IMR-90 (cell line): ENCODE measurements around the gene COL4A2. TPM values are rescaled to one million over a fixed set of nuclear protein-coding genes. Genes with fewer than 3 reads are reported as not detected.

ENCODE experiments used
- ATAC-seq: fragments of 200-7000 bp; cut with Tn5 transposase; 2 replicates; pipeline ENCODE4 v1.9.1; 2020; ENCODE audit warnings: low read depth, mild to moderate bottlenecking, moderate library complexity
- BruUV-seq: library from RNA; stranded (reverse); fragments of 400-500 nt; replicated peaks from 2 replicates; lab custom pipeline; 2021; lab: Mats Ljungman, UMichigan
- CTCF ChIA-PET: fragments of 300-600 bp; formaldehyde crosslinking; extraction: SDS; loops from one replicate; lab custom pipeline; 2021; ENCODE audit warnings: antibody characterized with exemption; lab: Yijun Ruan, JAX
- POLR2A ChIA-PET: fragments of 300-600 bp; sonication (Branson Sonifier 250); formaldehyde crosslinking; loops from one replicate; lab custom pipeline; 2022; ENCODE audit warnings: antibody characterized with exemption; ENCODE audit not compliant: unreplicated experiment; lab: Charles Lee
- DNase-seq: peaks from one replicate; pipeline ENCODE4 v3.0.0; 2013
- H2AFZ ChIP-seq: replicated peaks from 2 replicates; pipeline ENCODE3; 2013; ENCODE audit warnings: low read length, mild to moderate bottlenecking; ENCODE audit not compliant: poor library complexity
- H2AK5ac ChIP-seq: 2 replicates; pipeline ENCODE4 v1.6.1; 2013; ENCODE audit warnings: low read depth, low read length, inconsistent platforms
- H2AK9ac ChIP-seq: replicated peaks from 2 replicates; pipeline ENCODE3; 2013; ENCODE audit warnings: mild to moderate bottlenecking, low read depth, low read length, moderate library complexity; ENCODE audit not compliant: poor library complexity
- H2BK120ac ChIP-seq: 2 replicates; pipeline ENCODE4 v1.6.1; 2013; ENCODE audit warnings: low read depth, low read length, inconsistent platforms
- H2BK15ac ChIP-seq: 3 replicates; pipeline ENCODE4 v1.6.1; 2013; ENCODE audit warnings: low read depth, low read length, inconsistent platforms
- H2BK20ac ChIP-seq: 2 replicates; pipeline ENCODE4 v1.6.1; 2013; ENCODE audit warnings: low read depth, mild to moderate bottlenecking, inconsistent platforms, low read length, moderate library complexity
- H2BK5ac ChIP-seq: 2 replicates; pipeline ENCODE4 v1.6.1; 2013; ENCODE audit warnings: mild to moderate bottlenecking, low read depth, low read length, inconsistent platforms; ENCODE audit not compliant: poor library complexity, severe bottlenecking
- H3K14ac ChIP-seq: replicated peaks from 2 replicates; pipeline ENCODE4 v1.6.1; 2013; ENCODE audit warnings: low read depth, low read length, inconsistent platforms
- H3K18ac ChIP-seq: 2 replicates; pipeline ENCODE4 v1.6.1; 2013; ENCODE audit warnings: low read depth, low read length, control low read depth
- H3K23ac ChIP-seq: 2 replicates; pipeline ENCODE4 v1.6.1; 2013; ENCODE audit warnings: low read depth, low read length, inconsistent platforms
- H3K27ac ChIP-seq: 2 replicates; pipeline ENCODE4 v1.5.1; 2013; ENCODE audit warnings: mild to moderate bottlenecking, control low read depth, low read length; ENCODE audit not compliant: insufficient read depth
- H3K27me3 ChIP-seq: 2 replicates; pipeline ENCODE4 v1.6.1; 2013; ENCODE audit warnings: low read length; ENCODE audit not compliant: control insufficient read depth, insufficient read depth
- H3K36me3 ChIP-seq: 2 replicates; pipeline ENCODE4 v1.6.1; 2013; ENCODE audit warnings: low read length, mixed read lengths; ENCODE audit not compliant: control insufficient read depth, insufficient read depth
- H3K4ac ChIP-seq: 2 replicates; pipeline ENCODE4 v1.6.1; 2013; ENCODE audit warnings: low read depth, low read length, inconsistent platforms
- H3K4me1 ChIP-seq: 2 replicates; pipeline ENCODE4 v1.6.1; 2013; ENCODE audit warnings: low read length, mixed read lengths; ENCODE audit not compliant: control insufficient read depth, insufficient read depth
- H3K4me2 ChIP-seq: 2 replicates; pipeline ENCODE4 v1.6.1; 2013; ENCODE audit warnings: low read depth, mild to moderate bottlenecking, control low read depth, low read length, moderate library complexity
- H3K4me3 ChIP-seq: 2 replicates; pipeline ENCODE4 v1.5.1; 2013; ENCODE audit warnings: low read depth, mild to moderate bottlenecking, control low read depth, low read length, moderate library complexity; ENCODE audit not compliant: insufficient read depth
- H3K56ac ChIP-seq: 2 replicates; pipeline ENCODE4 v1.6.1; 2013; ENCODE audit warnings: low read length, inconsistent platforms; ENCODE audit not compliant: insufficient read depth; ENCODE audit errors: extremely low read depth
- H3K79me1 ChIP-seq, 2 experiments: 2 replicates each; pipeline ENCODE4 v1.6.1; 2013; ENCODE audit warnings: low read length in 2 of 2, inconsistent platforms in 1 of 2, low read depth in 1 of 2
- H3K9ac ChIP-seq: 2 replicates; pipeline ENCODE4 v1.6.1; 2013; ENCODE audit warnings: low read depth, low read length, control low read depth
- H3K9me1 ChIP-seq: 2 replicates; pipeline ENCODE4 v1.6.1; 2013; ENCODE audit warnings: low read length, inconsistent platforms; ENCODE audit not compliant: insufficient read depth
- H3K9me3 ChIP-seq: 2 replicates; pipeline ENCODE4 v1.6.1; 2013; ENCODE audit warnings: low read length; ENCODE audit not compliant: control insufficient read depth, insufficient read depth
- H4K20me1 ChIP-seq: 2 replicates; pipeline ENCODE4 v1.6.1; 2013; ENCODE audit warnings: low read length, inconsistent platforms; ENCODE audit not compliant: insufficient read depth
- H4K5ac ChIP-seq: 2 replicates; pipeline ENCODE4 v1.6.1; 2013; ENCODE audit warnings: mild to moderate bottlenecking, low read depth, low read length, control low read depth
- H4K8ac ChIP-seq, 2 experiments: 2 replicates each; pipeline ENCODE4 v1.6.1; 2013; ENCODE audit warnings: low read depth in 2 of 2, low read length in 2 of 2, control low read depth in 1 of 2, inconsistent platforms in 1 of 2
- H4K91ac ChIP-seq: 2 replicates; pipeline ENCODE4 v1.6.1; 2013; ENCODE audit warnings: low read depth, low read length, inconsistent platforms; ENCODE audit not compliant: insufficient read depth
- BHLHE40 ChIP-seq: fragments of 150-350 bp; IDR thresholded peaks from 2 replicates; pipeline ENCODE4 v1.6.1; 2016; ENCODE audit warnings: mild to moderate bottlenecking, low read depth, low read length
- CEBPB ChIP-seq: IDR thresholded peaks from 2 replicates; pipeline ENCODE4 v1.6.1; 2012; ENCODE audit warnings: low read depth, low read length, improper control_type of control experiment
- CHD1 ChIP-seq: IDR thresholded peaks from 2 replicates; pipeline ENCODE4 v1.6.1; 2012; ENCODE audit warnings: low read depth, low read length, improper control_type of control experiment
- FOS ChIP-seq: fragments of 150-350 bp; IDR thresholded peaks from 2 replicates; pipeline ENCODE4 v1.6.1; 2016; ENCODE audit warnings: low read depth, low read length
- MAFK ChIP-seq: IDR thresholded peaks from 2 replicates; pipeline ENCODE4 v1.6.1; 2012; ENCODE audit warnings: low read depth, low read length, improper control_type of control experiment
- MAZ ChIP-seq: IDR thresholded peaks from 2 replicates; pipeline ENCODE4 v1.6.1; 2012; ENCODE audit warnings: low read depth, mild to moderate bottlenecking, low read length, improper control_type of control experiment, moderate library complexity, borderline replicate concordance
- MXI1 ChIP-seq: IDR thresholded peaks from 2 replicates; pipeline ENCODE4 v1.6.1; 2012; ENCODE audit warnings: low read depth, mild to moderate bottlenecking, low read length, moderate library complexity, borderline replicate concordance
- NFE2L2 ChIP-seq: fragments of 150-350 bp; IDR thresholded peaks from 2 replicates; pipeline ENCODE4 v1.6.1; 2016; ENCODE audit warnings: low read depth, mild to moderate bottlenecking, low read length
- POLR2A ChIP-seq: IDR thresholded peaks from 2 replicates; pipeline ENCODE4 v1.6.1; 2012; ENCODE audit warnings: mild to moderate bottlenecking, low read depth, low read length
- RAD21 ChIP-seq: IDR thresholded peaks from 2 replicates; pipeline ENCODE4 v1.6.1; 2012; ENCODE audit warnings: low read length, improper control_type of control experiment
- RCOR1 ChIP-seq: IDR thresholded peaks from 2 replicates; pipeline ENCODE4 v1.6.1; 2012; ENCODE audit warnings: mild to moderate bottlenecking, low read length, improper control_type of control experiment; ENCODE audit not compliant: insufficient replicate concordance
- RFX5 ChIP-seq: IDR thresholded peaks from 2 replicates; pipeline ENCODE4 v1.8.0; 2012; ENCODE audit warnings: low read depth, mild to moderate bottlenecking, low read length, moderate library complexity
- SMC3 ChIP-seq: fragments of 150-350 bp; IDR thresholded peaks from 2 replicates; pipeline ENCODE4 v1.6.1; 2016; ENCODE audit warnings: low read depth, mild to moderate bottlenecking, antibody characterized with exemption, low read length, moderate library complexity
- WGBS, 2 experiments: methylation state at CpG; one replicate each; pipeline versions ENCODE4 v1.1.5 to v1.1.7; 2013; ENCODE audit warnings: missing lambda C conversion rate in 2 of 2; ENCODE audit not compliant: insufficient read length in 1 of 2; ENCODE audit errors: extremely low coverage in 2 of 2; 5-methylcytosine and 5-hydroxymethylcytosine counted together
- dilution Hi-C: fragments of 300-500 bp; cut with HindIII; formaldehyde crosslinking; loops from one replicate; pipeline ENCODE4 v1.14.3; 2018; ENCODE audit warnings: low sequenced_read_pairs; ENCODE audit not compliant: unreplicated experiment
- in situ Hi-C: fragments of 300-500 bp; cut with MboI; formaldehyde crosslinking; loops from 3 replicates; pipeline ENCODE4 v1.14.3; 2019; ENCODE audit warnings: low sequenced_read_pairs, inconsistent platforms, mixed read lengths
- intact Hi-C: fragments of 100-400 bp; cut with micrococcal nuclease; formaldehyde crosslinking; loops from 2 replicates; pipeline ENCODE4 v1.10.0; 2022
- polyA plus RNA-seq, 3 experiments: library from polyadenylated mRNA; depleted of rRNA; stranded (reverse); fragments of >200 nt; gene quantifications; 2 replicates each; pipeline ENCODE4 v1.2.3, GENCODE V29; 2012; ENCODE audit warnings: low replicate concordance in 1 of 3
- total RNA-seq: library from RNA; depleted of rRNA; stranded (reverse); fragments of >200 nt; gene quantifications from 2 replicates; pipeline ENCODE4 v1.2.3, GENCODE V29; 2012
- TF ChIP-seq, protein P1 (sequence below): fragments of 150-350 bp; IDR thresholded peaks from 2 replicates; pipeline ENCODE4 v1.6.1; 2016; ENCODE audit warnings: low read depth, mild to moderate bottlenecking, low read length, moderate library complexity, borderline replicate concordance
- TF ChIP-seq, protein P2 (sequence below): fragments of 150-350 bp; IDR thresholded peaks from 2 replicates; pipeline ENCODE4 v1.6.1; 2017; ENCODE audit warnings: mild to moderate bottlenecking, antibody characterized with exemption, low read length, low read depth
- TF ChIP-seq, protein P3 (sequence below): conservative IDR thresholded peaks from 2 replicates; pipeline ENCODE4 v1.5.1; 2012; ENCODE audit warnings: mild to moderate bottlenecking, low read depth, low read length, improper control_type of control experiment

Gene COL4A2
- total and polyA plus RNA-seq, 2 of the 4 experiments (the other 2 are of a cell fraction) = 90.7 to 457 TPM

DNA sequence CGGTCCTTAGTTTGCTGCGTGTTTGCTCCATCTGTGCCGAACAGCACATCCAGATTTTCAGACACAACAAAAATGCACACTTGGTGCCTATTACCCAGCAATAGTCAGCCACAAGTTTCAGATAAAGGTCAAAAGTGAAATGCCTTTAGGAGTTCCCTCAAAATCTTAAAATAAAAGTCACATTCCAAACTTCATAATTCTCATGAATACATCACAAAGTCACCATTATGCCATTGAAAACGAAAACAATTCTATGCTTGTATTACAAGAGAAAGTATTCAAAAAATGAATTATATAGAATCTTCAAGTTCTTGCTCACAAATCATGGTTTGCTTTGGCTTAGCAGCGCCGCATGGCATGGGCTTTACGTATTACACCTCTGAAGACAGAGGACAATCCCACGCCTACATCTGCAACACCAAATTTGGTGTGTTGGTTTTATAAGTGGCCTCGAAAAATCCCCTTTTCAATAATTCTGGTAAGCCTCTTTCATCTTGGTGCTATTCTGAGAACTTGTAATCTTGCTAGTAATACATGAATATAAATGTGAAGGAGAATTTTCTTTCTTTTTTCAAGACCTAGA, 26.8 kb upstream of the COL4A2 start:
- no peak overlapping the region for H2BK5ac ChIP-seq
- H3K23ac ChIP-seq = no peak overlapping the region
- H3K56ac ChIP-seq = no peak overlapping the region
- no peak for ATAC-seq
- TF ChIP-seq MAZ (no peak), CEBPB (no peak), SMC3 (no peak), RFX5 (no peak), NFE2L2 (no peak), POLR2A (no peak), CHD1 (no peak), MAFK (no peak), MXI1 (no peak), BHLHE40 (no peak), RCOR1 (no peak), RAD21 (no peak), FOS (no peak)
- TF ChIP-seq, protein P1, sequence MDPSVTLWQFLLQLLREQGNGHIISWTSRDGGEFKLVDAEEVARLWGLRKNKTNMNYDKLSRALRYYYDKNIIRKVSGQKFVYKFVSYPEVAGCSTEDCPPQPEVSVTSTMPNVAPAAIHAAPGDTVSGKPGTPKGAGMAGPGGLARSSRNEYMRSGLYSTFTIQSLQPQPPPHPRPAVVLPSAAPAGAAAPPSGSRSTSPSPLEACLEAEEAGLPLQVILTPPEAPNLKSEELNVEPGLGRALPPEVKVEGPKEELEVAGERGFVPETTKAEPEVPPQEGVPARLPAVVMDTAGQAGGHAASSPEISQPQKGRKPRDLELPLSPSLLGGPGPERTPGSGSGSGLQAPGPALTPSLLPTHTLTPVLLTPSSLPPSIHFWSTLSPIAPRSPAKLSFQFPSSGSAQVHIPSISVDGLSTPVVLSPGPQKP = no peak
- TF ChIP-seq, protein P2, sequence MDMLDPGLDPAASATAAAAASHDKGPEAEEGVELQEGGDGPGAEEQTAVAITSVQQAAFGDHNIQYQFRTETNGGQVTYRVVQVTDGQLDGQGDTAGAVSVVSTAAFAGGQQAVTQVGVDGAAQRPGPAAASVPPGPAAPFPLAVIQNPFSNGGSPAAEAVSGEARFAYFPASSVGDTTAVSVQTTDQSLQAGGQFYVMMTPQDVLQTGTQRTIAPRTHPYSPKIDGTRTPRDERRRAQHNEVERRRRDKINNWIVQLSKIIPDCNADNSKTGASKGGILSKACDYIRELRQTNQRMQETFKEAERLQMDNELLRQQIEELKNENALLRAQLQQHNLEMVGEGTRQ = no peak
- TF ChIP-seq, protein P3, sequence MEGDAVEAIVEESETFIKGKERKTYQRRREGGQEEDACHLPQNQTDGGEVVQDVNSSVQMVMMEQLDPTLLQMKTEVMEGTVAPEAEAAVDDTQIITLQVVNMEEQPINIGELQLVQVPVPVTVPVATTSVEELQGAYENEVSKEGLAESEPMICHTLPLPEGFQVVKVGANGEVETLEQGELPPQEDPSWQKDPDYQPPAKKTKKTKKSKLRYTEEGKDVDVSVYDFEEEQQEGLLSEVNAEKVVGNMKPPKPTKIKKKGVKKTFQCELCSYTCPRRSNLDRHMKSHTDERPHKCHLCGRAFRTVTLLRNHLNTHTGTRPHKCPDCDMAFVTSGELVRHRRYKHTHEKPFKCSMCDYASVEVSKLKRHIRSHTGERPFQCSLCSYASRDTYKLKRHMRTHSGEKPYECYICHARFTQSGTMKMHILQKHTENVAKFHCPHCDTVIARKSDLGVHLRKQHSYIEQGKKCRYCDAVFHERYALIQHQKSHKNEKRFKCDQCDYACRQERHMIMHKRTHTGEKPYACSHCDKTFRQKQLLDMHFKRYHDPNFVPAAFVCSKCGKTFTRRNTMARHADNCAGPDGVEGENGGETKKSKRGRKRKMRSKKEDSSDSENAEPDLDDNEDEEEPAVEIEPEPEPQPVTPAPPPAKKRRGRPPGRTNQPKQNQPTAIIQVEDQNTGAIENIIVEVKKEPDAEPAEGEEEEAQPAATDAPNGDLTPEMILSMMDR = no peak
- no peak overlapping the region for H3K4ac ChIP-seq
- POLR2A ChIA-PET = no interaction called here
- H2AFZ ChIP-seq = no peak overlapping the region
- H2AK9ac ChIP-seq = no peak overlapping the region
- dilution Hi-C loops (no loop called here), in situ Hi-C loops (no loop called here), intact Hi-C loops (no loop called here)
- no peak overlapping the region for H2AK5ac ChIP-seq
- peaks cover 96% of the 10 kb centered on the region for H4K20me1 ChIP-seq
- peaks cover 25% of the 10 kb centered on the region for H3K4me1 ChIP-seq
- H4K91ac ChIP-seq = no peak overlapping the region
- H3K36me3 ChIP-seq = peaks cover 23% of the 10 kb centered on the region
- H2BK120ac ChIP-seq = no peak overlapping the region
- no peak for DNase-seq
- no peak overlapping the region for H4K8ac ChIP-seq
- H3K79me1 ChIP-seq = peaks cover 30 to 92% of the 10 kb centered on the region in 2 experiments
- no peaks in the 10 kb centered on the region for H3K9me3 ChIP-seq
- WGBS, 2 experiments = no CpG with 5 or more reads among the region's 9 CpGs
- no peak overlapping the region for H2BK20ac ChIP-seq
- H3K27me3 ChIP-seq = no peaks in the 10 kb centered on the region
- H3K9ac ChIP-seq = no peak overlapping the region
- H3K9me1 ChIP-seq = peaks cover 49% of the 10 kb centered on the region
- no peak overlapping the region for H2BK15ac ChIP-seq
- no peak overlapping the region for H3K18ac ChIP-seq
- no peak overlapping the region for H3K4me2 ChIP-seq
- H3K4me3 ChIP-seq = no peak overlapping the region
- CTCF ChIA-PET = interaction anchor here (1.4 kb wide), 1 partner anchor 10 kb away, joined by 3 read pairs; no protein-coding TSS in a partner anchor
- no peak overlapping the region for H4K5ac ChIP-seq
- H3K14ac ChIP-seq = no peak overlapping the region
- no TSS peak for BruUV-seq
- H3K27ac ChIP-seq = no peak overlapping the region
